CD4-positive, alpha-beta T cell (primary cell): ENCODE measurements around the gene VIPAS39. TPM values are rescaled to one million over a fixed set of nuclear protein-coding genes. Genes with fewer than 3 reads are reported as not detected.

Experiments used
- ATAC-seq: fragments of 200-7000 bp; cut with Tn5 transposase; one replicate; pipeline ENCODE4 v1.10.0; 2022; ENCODE audit warnings: mild to moderate bottlenecking; ENCODE audit not compliant: poor library complexity
- CTCF ChIA-PET: fragments of 350-600 bp; sonication (Branson Sonifier 250); formaldehyde crosslinking; loops from one replicate; lab custom pipeline; 2021; ENCODE audit warnings: antibody characterized with exemption, inconsistent platforms; lab: Charles Lee
- POLR2A ChIA-PET: fragments of 350-600 bp; sonication (Branson Sonifier 250); formaldehyde crosslinking; loops from one replicate; lab custom pipeline; 2021; ENCODE audit warnings: antibody characterized with exemption, inconsistent platforms; lab: Charles Lee
- DNase-seq, 14 experiments: peaks; one replicate each; pipeline ENCODE4 v3.0.0-alpha.2; 2013 to 2020; ENCODE audit warnings: mixed read lengths in 2 of 14
- H3K27ac ChIP-seq, 2 donors: one replicate each; pipeline versions ENCODE4 v1.5.1 to v1.7.0; 2013; ENCODE audit warnings: low read length in 2 of 2, low read depth in 1 of 2, mild to moderate bottlenecking in 1 of 2
- H3K27me3 ChIP-seq, 2 experiments: 1 replicate in 1 of 2; 2 replicates in 1 of 2; pipeline versions ENCODE4 v1.6.1 to v1.7.0; 2013; ENCODE audit warnings: low read length in 2 of 2, control low read depth in 1 of 2, mild to moderate bottlenecking in 1 of 2, moderate library complexity in 1 of 2; ENCODE audit not compliant: insufficient read depth in 2 of 2, control insufficient read depth in 1 of 2
- H3K36me3 ChIP-seq: one replicate; pipeline ENCODE4 v1.6.1; 2013; ENCODE audit warnings: low read length, control low read depth; ENCODE audit not compliant: insufficient read depth
- H3K4me1 ChIP-seq: one replicate; pipeline ENCODE4 v1.6.1; 2013; ENCODE audit warnings: low read length, control low read depth; ENCODE audit not compliant: insufficient read depth
- H3K4me3 ChIP-seq: one replicate; pipeline ENCODE4 v1.5.1; 2013; ENCODE audit warnings: mild to moderate bottlenecking, low read length, moderate library complexity
- H3K9me3 ChIP-seq, 2 experiments: 1 replicate in 1 of 2; 2 replicates in 1 of 2; pipeline versions ENCODE4 v1.6.1 to v1.7.0; 2013; ENCODE audit warnings: low read length in 2 of 2, mild to moderate bottlenecking in 2 of 2, control low read depth in 1 of 2, moderate library complexity in 1 of 2; ENCODE audit not compliant: control insufficient read depth in 1 of 2, insufficient read depth in 1 of 2
- H3K27ac Mint-ChIP-seq: one replicate; pipeline ENCODE4 v1.8.0; 2020; ENCODE audit warnings: mixed read lengths
- H3K27me3 Mint-ChIP-seq: one replicate; pipeline ENCODE4 v1.8.0; 2021; ENCODE audit warnings: mixed read lengths
- H3K36me3 Mint-ChIP-seq: one replicate; pipeline ENCODE4 v1.8.0; 2021; ENCODE audit warnings: low read depth, mixed read lengths
- H3K4me1 Mint-ChIP-seq: one replicate; pipeline ENCODE4 v1.8.0; 2021; ENCODE audit warnings: low read depth, mixed read lengths
- H3K4me3 Mint-ChIP-seq: one replicate; pipeline ENCODE4 v1.8.0; 2020; ENCODE audit warnings: mild to moderate bottlenecking, mixed read lengths
- H3K9me3 Mint-ChIP-seq: one replicate; pipeline ENCODE4 v1.8.0; 2020; ENCODE audit warnings: mixed read lengths
- CTCF ChIP-seq: fragments of 200-600 bp; IDR thresholded peaks from one replicate; pipeline ENCODE4 v1.8.0; 2022; ENCODE audit warnings: antibody characterized with exemption, mild to moderate bottlenecking
- intact Hi-C, 2 experiments: fragments of 100-400 bp; cut with DNase I in 1 of 2; cut with micrococcal nuclease in 1 of 2; formaldehyde crosslinking; loops; one replicate each; pipeline versions ENCODE4 v1.15.1 to v1.9.0; 2023 to 2025; cut with DNase I, micrococcal nuclease
- total RNA-seq, 174 experiments: library from RNA in 2 of 174; stranded (reverse) in 2 of 174; gene quantifications; one replicate each; pipeline ENCODE4 v1.2.3 and lab custom pipeline; 2021 to 2026

VIPAS39 gene
- total RNA-seq, 2 experiments from 2014 or later = 7.6 to 8.7 TPM

GRCh38 chr14:77409131-77409533 is 48.3 kb downstream of the VIPAS39 start:
- Mint-ChIP-seq H3K9me3 (no peaks in the 10 kb centered on the region), H3K27me3 (no peaks in the 10 kb centered on the region), H3K36me3 (no peaks in the 10 kb centered on the region), H3K27ac (no peak overlapping the region), H3K4me1 (peaks cover 17% of the 10 kb centered on the region), H3K4me3 (no peak overlapping the region)
- Histone ChIP-seq H3K36me3 (no peaks in the 10 kb centered on the region), H3K4me1 (peaks cover 4% of the 10 kb centered on the region), H3K9me3 (no peaks in the 10 kb centered on the region), H3K4me3 (no peak overlapping the region), H3K27ac (no peak overlapping the region), H3K27me3 (no peaks in the 10 kb centered on the region)
- ATAC-seq = no peak
- DNase-seq = peak in 2 of 14 experiments; percentile 15 to 20
- intact Hi-C loops = no loop called here
- no peak for TF ChIP-seq CTCF
- ChIA-PET CTCF (interaction anchor here (0.7 kb wide), 1 partner anchor 43 kb away, joined by 3 read pairs; no protein-coding TSS in a partner anchor), POLR2A (no interaction called here)

GRCh38 chr14:77407158-77407557 is 50.2 kb downstream of the VIPAS39 start:
- Histone ChIP-seq H3K27ac (no peak overlapping the region), H3K9me3 (no peaks in the 10 kb centered on the region), H3K4me1 (peaks cover 4% of the 10 kb centered on the region), H3K4me3 (no peak overlapping the region), H3K27me3 (no peaks in the 10 kb centered on the region), H3K36me3 (no peaks in the 10 kb centered on the region)
- Mint-ChIP-seq H3K9me3 (no peaks in the 10 kb centered on the region), H3K4me3 (no peak overlapping the region), H3K4me1 (peaks cover 17% of the 10 kb centered on the region), H3K27me3 (no peaks in the 10 kb centered on the region), H3K27ac (no peak overlapping the region), H3K36me3 (no peaks in the 10 kb centered on the region)
- DNase-seq (no peak), ATAC-seq (no peak)
- no peak for TF ChIP-seq CTCF
- POLR2A ChIA-PET = no interaction called here
- CTCF ChIA-PET = no interaction called here
- intact Hi-C loops = no loop called here

- intact Hi-C loops = no loop called here
- Histone ChIP-seq H3K27me3 (no peaks in the 10 kb centered on the region), H3K4me1 (peaks cover 4% of the 10 kb centered on the region), H3K4me3 (no peak overlapping the region), H3K36me3 (no peaks in the 10 kb centered on the region), H3K27ac (no peak overlapping the region), H3K9me3 (no peaks in the 10 kb centered on the region)
- H3K4me1 Mint-ChIP-seq = peaks cover 17% of the 10 kb centered on the region
- no peak overlapping the region for H3K27ac Mint-ChIP-seq
- H3K4me3 Mint-ChIP-seq = no peak overlapping the region
- no peak for TF ChIP-seq CTCF
- no peaks in the 10 kb centered on the region for H3K27me3 Mint-ChIP-seq
- ATAC-seq = no peak
- POLR2A ChIA-PET = no interaction called here
- H3K9me3 Mint-ChIP-seq = no peaks in the 10 kb centered on the region
- no peaks in the 10 kb centered on the region for H3K36me3 Mint-ChIP-seq
- no peak for DNase-seq
- CTCF ChIA-PET = no interaction called here
These were observed 50.7 kb downstream of the VIPAS39 start for GRCh38 chr14:77406718-77407117.
